Thyroid gland (tissue), 4 donors: ENCODE data around the gene KCNH1.

Source experiments
- POLR2A ChIP-seq, 2 donors: fragments of 450-650 bp; IDR thresholded peaks; one replicate each; pipeline ENCODE4 v1.6.1; 2017; ENCODE audit warnings: antibody characterized with exemption in 2 of 2, mild to moderate bottlenecking in 2 of 2, moderate library complexity in 1 of 2
- TF ChIP-seq, protein P1 (sequence below), 6 experiments: fragments of 200-600 bp in 3 of 6; fragments of 450-650 bp in 3 of 6; sonication (generic) in 3 of 6; IDR thresholded peaks; one replicate each; pipeline ENCODE4 v1.5.1; 2016 to 2019; ENCODE audit warnings: antibody characterized with exemption in 6 of 6, mild to moderate bottlenecking in 2 of 6, inconsistent platforms in 1 of 6, moderate library complexity in 1 of 6

DNA sequence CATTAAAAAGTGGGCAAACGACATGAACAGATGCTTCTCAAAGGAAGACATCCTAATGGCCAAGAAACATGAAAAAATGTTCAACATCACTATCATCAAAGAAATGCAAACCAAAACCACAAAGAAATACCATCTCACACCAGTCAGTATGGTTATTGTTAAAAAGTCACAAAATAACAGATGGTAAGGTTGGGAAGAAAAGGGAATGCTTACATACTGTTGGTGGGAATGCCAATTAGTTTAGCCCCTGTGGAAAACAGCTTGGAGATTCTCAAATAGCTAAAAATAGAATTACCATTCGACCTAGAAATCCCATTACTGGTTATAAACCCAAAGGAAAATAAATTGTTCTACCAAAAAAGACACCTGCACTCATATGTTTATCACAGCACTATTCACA is 369.4 kb downstream of the KCNH1 start:
- no peak for TF ChIP-seq POLR2A (IDR thresholded peaks at IDR 0.05)
- TF ChIP-seq, protein P1, sequence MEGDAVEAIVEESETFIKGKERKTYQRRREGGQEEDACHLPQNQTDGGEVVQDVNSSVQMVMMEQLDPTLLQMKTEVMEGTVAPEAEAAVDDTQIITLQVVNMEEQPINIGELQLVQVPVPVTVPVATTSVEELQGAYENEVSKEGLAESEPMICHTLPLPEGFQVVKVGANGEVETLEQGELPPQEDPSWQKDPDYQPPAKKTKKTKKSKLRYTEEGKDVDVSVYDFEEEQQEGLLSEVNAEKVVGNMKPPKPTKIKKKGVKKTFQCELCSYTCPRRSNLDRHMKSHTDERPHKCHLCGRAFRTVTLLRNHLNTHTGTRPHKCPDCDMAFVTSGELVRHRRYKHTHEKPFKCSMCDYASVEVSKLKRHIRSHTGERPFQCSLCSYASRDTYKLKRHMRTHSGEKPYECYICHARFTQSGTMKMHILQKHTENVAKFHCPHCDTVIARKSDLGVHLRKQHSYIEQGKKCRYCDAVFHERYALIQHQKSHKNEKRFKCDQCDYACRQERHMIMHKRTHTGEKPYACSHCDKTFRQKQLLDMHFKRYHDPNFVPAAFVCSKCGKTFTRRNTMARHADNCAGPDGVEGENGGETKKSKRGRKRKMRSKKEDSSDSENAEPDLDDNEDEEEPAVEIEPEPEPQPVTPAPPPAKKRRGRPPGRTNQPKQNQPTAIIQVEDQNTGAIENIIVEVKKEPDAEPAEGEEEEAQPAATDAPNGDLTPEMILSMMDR (IDR thresholded peaks at IDR 0.05), result no peak
